Caco-2 (cell line): Measurements from ENCODE around the gene RIMS4. TPM values are rescaled to one million over a fixed set of nuclear protein-coding genes. Genes with fewer than 3 reads are reported as not detected.

Experiments used
- BruUV-seq: library from RNA; stranded (reverse); fragments of 400-500 nt; replicated peaks from 2 replicates; lab custom pipeline; 2021; lab: Mats Ljungman, UMichigan
- CTCF ChIA-PET: fragments of 300-600 bp; sonication (Branson Sonifier 250); formaldehyde crosslinking; loops from one replicate; lab custom pipeline; 2022; ENCODE audit warnings: antibody characterized with exemption; lab: Charles Lee
- POLR2A ChIA-PET: fragments of 300-600 bp; sonication (Branson Sonifier 250); formaldehyde crosslinking; loops from one replicate; lab custom pipeline; 2022; ENCODE audit warnings: antibody characterized with exemption; lab: Charles Lee
- DNase-seq, 2 experiments: peaks; one replicate each; pipeline versions ENCODE4 v3.0.0 to v3.0.0-alpha.2; 2020 to 2022
- H3K27me3 ChIP-seq: replicated peaks from 2 replicates; pipeline ENCODE4 v1.6.0; 2011; ENCODE audit warnings: low read length; ENCODE audit not compliant: control insufficient read depth, insufficient read depth
- H3K36me3 ChIP-seq: 2 replicates; pipeline ENCODE4 v1.5.1; 2011; ENCODE audit warnings: low read length; ENCODE audit not compliant: control insufficient read depth, insufficient read depth
- H3K4me1 ChIP-seq: fragments of 250-450 bp; sonication (Bioruptor Pico); 2 replicates; pipeline ENCODE4 v1.5.1; 2020; ENCODE audit warnings: mild to moderate bottlenecking
- H3K4me3 ChIP-seq: 2 replicates; pipeline ENCODE4 v1.5.1; 2011; ENCODE audit warnings: low read depth, mild to moderate bottlenecking, control low read depth, low read length
- H3K9me3 ChIP-seq: fragments of 250-450 bp; sonication (Bioruptor Pico); 2 replicates; pipeline ENCODE4 v1.5.1; 2020; ENCODE audit warnings: mild to moderate bottlenecking, moderate library complexity
- H3K27ac Mint-ChIP-seq: one replicate; pipeline ENCODE4 v1.8.0; 2022; ENCODE audit warnings: mixed read lengths; ENCODE audit not compliant: unreplicated experiment
- H3K27me3 Mint-ChIP-seq: one replicate; pipeline ENCODE4 v1.8.0; 2022; ENCODE audit warnings: mixed read lengths; ENCODE audit not compliant: insufficient read depth, unreplicated experiment
- H3K36me3 Mint-ChIP-seq: one replicate; pipeline ENCODE4 v1.8.0; 2022; ENCODE audit warnings: mild to moderate bottlenecking, mixed read lengths; ENCODE audit not compliant: insufficient read depth, unreplicated experiment
- H3K4me1 Mint-ChIP-seq: one replicate; pipeline ENCODE4 v1.8.0; 2022; ENCODE audit warnings: low read depth, mixed read lengths; ENCODE audit not compliant: unreplicated experiment
- H3K4me3 Mint-ChIP-seq: one replicate; pipeline ENCODE4 v1.8.0; 2022; ENCODE audit warnings: mild to moderate bottlenecking, moderate library complexity, mixed read lengths; ENCODE audit not compliant: unreplicated experiment
- H3K9me3 Mint-ChIP-seq: one replicate; pipeline ENCODE4 v1.8.0; 2022; ENCODE audit warnings: mixed read lengths; ENCODE audit not compliant: unreplicated experiment
- intact Hi-C: fragments of 100-400 bp; cut with micrococcal nuclease; formaldehyde crosslinking; loops from one replicate; pipeline ENCODE4 v1.10.0; 2022; ENCODE audit not compliant: unreplicated experiment
- total RNA-seq: library from RNA; stranded (reverse); gene quantifications from 2 replicates; pipeline ENCODE4 v1.2.3, GENCODE V29; 2022
- TF ChIP-seq, protein P1 (sequence below), 2 experiments: fragments of 200-600 bp in 1 of 2; IDR thresholded peaks; 1 replicate in 1 of 2; 2 replicates in 1 of 2; pipeline versions ENCODE4 v1.5.1 to v1.8.0; 2011 to 2022; ENCODE audit warnings: antibody characterized with exemption in 1 of 2, control low read depth in 1 of 2, inconsistent platforms in 1 of 2, low read depth in 1 of 2, low read length in 1 of 2, mild to moderate bottlenecking in 1 of 2, moderate library complexity in 1 of 2; ENCODE audit not compliant: insufficient read depth in 1 of 2, severe bottlenecking in 1 of 2, unreplicated experiment in 1 of 2

The RIMS4 gene
- total RNA-seq, 1 experiment from 2014 or later: 9.0 TPM

DNA sequence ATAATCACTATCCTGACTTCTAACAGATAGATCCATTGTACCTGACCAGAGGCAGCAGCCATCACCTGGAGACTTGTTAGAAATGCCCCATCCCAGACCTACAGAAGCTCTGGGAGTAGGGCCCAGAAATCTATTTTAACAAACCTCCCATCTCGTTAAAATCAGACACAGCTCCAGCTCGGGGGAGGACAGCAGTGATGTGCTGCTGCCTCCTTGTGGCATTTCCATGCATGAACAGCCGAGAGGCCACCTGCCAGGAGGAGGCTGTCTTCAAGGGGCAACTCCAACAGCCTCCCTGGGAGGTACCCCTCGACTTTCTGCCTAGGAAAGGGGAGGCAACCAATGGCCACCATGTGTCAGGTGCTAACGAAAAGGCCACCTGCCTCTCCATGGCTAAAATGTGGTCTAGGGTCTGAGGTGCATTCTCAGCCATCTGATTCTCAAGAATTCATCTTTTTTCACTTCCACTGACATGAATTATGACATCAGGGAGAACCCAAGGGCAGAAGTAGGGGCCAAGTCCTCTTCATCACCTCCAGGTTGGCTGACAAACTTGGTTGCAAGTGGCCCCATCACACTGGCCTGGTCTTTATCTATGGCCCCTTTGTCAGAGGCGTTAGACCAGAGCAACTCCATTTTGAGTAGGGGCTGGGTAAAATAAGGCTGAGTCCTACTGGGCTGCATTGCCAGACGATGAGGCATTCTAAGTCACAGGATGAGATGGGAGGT is 76.8 kb downstream of the RIMS4 start:
- Histone ChIP-seq H3K4me1 (peaks cover 36% of the 10 kb centered on the region), H3K9me3 (no peaks in the 10 kb centered on the region), H3K4me3 (no peak overlapping the region), H3K36me3 (no peaks in the 10 kb centered on the region), H3K27me3 (no peaks in the 10 kb centered on the region)
- Mint-ChIP-seq H3K27me3 (no peaks in the 10 kb centered on the region), H3K9me3 (peaks cover 10% of the 10 kb centered on the region), H3K4me3 (no peak overlapping the region), H3K36me3 (peaks cover 14% of the 10 kb centered on the region), H3K27ac (peak overlapping the region; percentile 9), H3K4me1 (peaks cover 44% of the 10 kb centered on the region)
- TF ChIP-seq, protein P1, sequence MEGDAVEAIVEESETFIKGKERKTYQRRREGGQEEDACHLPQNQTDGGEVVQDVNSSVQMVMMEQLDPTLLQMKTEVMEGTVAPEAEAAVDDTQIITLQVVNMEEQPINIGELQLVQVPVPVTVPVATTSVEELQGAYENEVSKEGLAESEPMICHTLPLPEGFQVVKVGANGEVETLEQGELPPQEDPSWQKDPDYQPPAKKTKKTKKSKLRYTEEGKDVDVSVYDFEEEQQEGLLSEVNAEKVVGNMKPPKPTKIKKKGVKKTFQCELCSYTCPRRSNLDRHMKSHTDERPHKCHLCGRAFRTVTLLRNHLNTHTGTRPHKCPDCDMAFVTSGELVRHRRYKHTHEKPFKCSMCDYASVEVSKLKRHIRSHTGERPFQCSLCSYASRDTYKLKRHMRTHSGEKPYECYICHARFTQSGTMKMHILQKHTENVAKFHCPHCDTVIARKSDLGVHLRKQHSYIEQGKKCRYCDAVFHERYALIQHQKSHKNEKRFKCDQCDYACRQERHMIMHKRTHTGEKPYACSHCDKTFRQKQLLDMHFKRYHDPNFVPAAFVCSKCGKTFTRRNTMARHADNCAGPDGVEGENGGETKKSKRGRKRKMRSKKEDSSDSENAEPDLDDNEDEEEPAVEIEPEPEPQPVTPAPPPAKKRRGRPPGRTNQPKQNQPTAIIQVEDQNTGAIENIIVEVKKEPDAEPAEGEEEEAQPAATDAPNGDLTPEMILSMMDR (IDR thresholded peaks at IDR 0.05; ENCODE audit: insufficient read depth in 1 of 2, low read depth in 1 of 2, low read length in 1 of 2, severe bottlenecking in 1 of 2, unreplicated experiment in 1 of 2): peak; percentile 95 to 98
- ChIA-PET POLR2A (no interaction called here), CTCF (interaction anchor here (0.6 to 5.5 kb wide), 12 partner anchors 9 to 258 kb away, joined by 3 to 132 read pairs (median 4); partner anchors contain the start of genes TTPAL and YWHAB)
- DNase-seq: peak; percentile 82 to 89
- intact Hi-C loops: loop anchor here (1.0 to 10.0 kb wide), 5 partner anchors 41 to 519 kb away; partner anchors contain the start of genes OSER1 and TTPAL
- no TSS peak for BruUV-seq

DNA sequence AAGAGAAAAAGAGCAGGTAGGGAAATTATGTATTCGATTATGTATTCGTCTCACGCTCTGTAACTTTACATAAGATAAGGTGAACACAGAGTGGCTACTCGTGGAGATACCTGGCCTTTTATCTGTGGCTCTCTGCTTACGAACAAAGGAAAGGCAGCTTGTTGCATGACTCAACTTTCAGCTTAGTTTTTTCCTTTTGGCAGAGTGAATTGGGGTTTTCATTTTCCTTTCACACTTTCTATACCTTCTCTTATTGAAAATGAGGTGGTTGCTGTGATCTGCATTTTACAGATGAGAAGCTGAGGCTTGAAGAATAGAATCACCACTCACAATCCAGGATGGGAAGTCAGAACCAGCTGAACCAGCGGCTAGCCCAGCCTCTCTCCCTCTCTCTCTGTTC is 78.0 kb downstream of the RIMS4 start:
- H3K4me3 Mint-ChIP-seq: peak overlapping the region; percentile 5
- TF ChIP-seq, protein P1 (IDR thresholded peaks at IDR 0.05; ENCODE audit: insufficient read depth in 1 of 2, low read depth in 1 of 2, low read length in 1 of 2, severe bottlenecking in 1 of 2, unreplicated experiment in 1 of 2): no peak
- ChIA-PET POLR2A (interaction anchor here (0.7 to 1.0 kb wide), 2 partner anchors 49 to 522 kb away, joined by 3 to 6 read pairs; partner anchors contain the start of gene OSER1), CTCF (interaction anchor here (0.6 to 5.5 kb wide), 10 partner anchors 11 to 257 kb away, joined by 3 to 132 read pairs (median 4); partner anchors contain the start of gene TTPAL)
- Histone ChIP-seq H3K27me3 (no peaks in the 10 kb centered on the region), H3K4me3 (no peak overlapping the region), H3K4me1 (peaks cover 36% of the 10 kb centered on the region), H3K9me3 (no peaks in the 10 kb centered on the region), H3K36me3 (no peaks in the 10 kb centered on the region)
- no peak for DNase-seq
- H3K4me1 Mint-ChIP-seq: peaks cover 44% of the 10 kb centered on the region
- peaks cover 14% of the 10 kb centered on the region for H3K36me3 Mint-ChIP-seq
- no peaks in the 10 kb centered on the region for H3K27me3 Mint-ChIP-seq
- H3K9me3 Mint-ChIP-seq: peaks cover 10% of the 10 kb centered on the region
- peak overlapping the region; percentile 9 for H3K27ac Mint-ChIP-seq
- BruUV-seq: no TSS peak
- intact Hi-C loops: loop anchor here (2.0 to 10.0 kb wide), 4 partner anchors 40 to 518 kb away; partner anchors contain the start of genes OSER1 and TTPAL

DNA sequence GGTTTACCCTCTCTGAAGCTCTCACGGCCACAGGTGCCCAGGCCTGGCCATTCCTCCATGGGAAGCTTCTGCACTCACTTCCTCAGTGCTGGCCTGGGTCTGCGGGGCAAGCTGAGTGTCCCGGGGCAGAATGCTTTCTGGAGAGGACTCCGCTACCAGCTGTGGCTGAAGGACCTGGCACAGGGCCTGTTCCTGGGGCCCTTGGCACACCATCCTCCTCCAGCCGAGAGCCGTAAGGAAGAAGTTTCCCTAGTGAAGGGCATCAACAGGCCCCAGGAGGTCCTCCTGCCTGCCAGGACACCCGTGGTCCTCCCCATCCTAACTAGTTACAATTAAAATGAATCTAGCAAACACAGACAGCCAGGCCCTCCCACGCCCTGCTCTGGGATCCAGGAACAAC is 78.7 kb downstream of the RIMS4 start:
- no peak overlapping the region for H3K4me3 ChIP-seq
- ChIA-PET CTCF (interaction anchor here (1.7 to 5.5 kb wide), 3 partner anchors 41 to 256 kb away, joined by 4 to 132 read pairs (median 9); partner anchors contain the start of gene TTPAL), POLR2A (interaction anchor here (1.0 kb wide), 1 partner anchor 48 kb away, joined by 6 read pairs; no protein-coding TSS in a partner anchor)

More for the DNA sequence above, 78.7 kb downstream of the RIMS4 start:
- Mint-ChIP-seq H3K36me3 (peaks cover 14% of the 10 kb centered on the region), H3K4me1 (peaks cover 44% of the 10 kb centered on the region), H3K27ac (peak overlapping the region; percentile 9), H3K27me3 (no peaks in the 10 kb centered on the region), H3K9me3 (peaks cover 9% of the 10 kb centered on the region), H3K4me3 (peak overlapping the region; percentile 5)
- intact Hi-C loops: loop anchor here (2.0 to 10.0 kb wide), 4 partner anchors 39 to 517 kb away; partner anchors contain the start of genes OSER1 and TTPAL
- H3K9me3 ChIP-seq: no peaks in the 10 kb centered on the region
- no TSS peak for BruUV-seq
- TF ChIP-seq, protein P1 (IDR thresholded peaks at IDR 0.05; ENCODE audit: insufficient read depth in 1 of 2, low read depth in 1 of 2, low read length in 1 of 2, severe bottlenecking in 1 of 2, unreplicated experiment in 1 of 2): no peak
- no peaks in the 10 kb centered on the region for H3K36me3 ChIP-seq
- H3K27me3 ChIP-seq: no peaks in the 10 kb centered on the region
- no peak for DNase-seq
- peaks cover 36% of the 10 kb centered on the region for H3K4me1 ChIP-seq
